GM21423 (cell line): Measurements from ENCODE around the gene MYLK.

Experiments
- ATAC-seq: cut with Tn5 transposase; IDR thresholded peaks from one replicate; pipeline ENCODE4 v1.9.1; 2021; ENCODE audit warnings: mild to moderate bottlenecking, moderate library complexity; ENCODE audit not compliant: unreplicated experiment

MYLK gene

GRCh38 chr3:123655400-123655799 is 228.7 kb downstream of the MYLK start:
- no peak for ATAC-seq

GRCh38 chr3:123653221-123653682 is 230.9 kb downstream of the MYLK start:
- no peak for ATAC-seq

GRCh38 chr3:123652342-123652984 is 231.7 kb downstream of the MYLK start:
- peak; percentile 69 for ATAC-seq

GRCh38 chr3:123651449-123652341 is 232.4 kb downstream of the MYLK start:
- no peak for ATAC-seq

GRCh38 chr3:123650101-123650500 is 234.0 kb downstream of the MYLK start:
- ATAC-seq, result no peak

GRCh38 chr3:123648696-123649405 is 235.3 kb downstream of the MYLK start:
- ATAC-seq, result no peak

- no peak for ATAC-seq
Observed at GRCh38 chr3:123644358-123644757, 239.8 kb downstream of the MYLK start.

GRCh38 chr3:123642957-123643330 is 241.2 kb downstream of the MYLK start:
- no peak for ATAC-seq

- peak; percentile 87 for ATAC-seq
Observed at GRCh38 chr3:123642182-123642956, 241.8 kb downstream of the MYLK start.

GRCh38 chr3:123641505-123641904 is 242.6 kb downstream of the MYLK start:
- ATAC-seq, result no peak

GRCh38 chr3:123640740-123641462 is 243.2 kb downstream of the MYLK start:
- no peak for ATAC-seq

GRCh38 chr3:123640311-123640710 is 243.8 kb downstream of the MYLK start:
- no peak for ATAC-seq

- no peak for ATAC-seq
Observed at GRCh38 chr3:123638936-123639689, 245.0 kb downstream of the MYLK start.

- no peak for ATAC-seq
Observed at GRCh38 chr3:123637841-123638240, 246.3 kb downstream of the MYLK start.

- ATAC-seq, result no peak
Observed at GRCh38 chr3:123637131-123637530, 247.0 kb downstream of the MYLK start.

- ATAC-seq, result no peak
Observed at GRCh38 chr3:123636431-123636841, 247.7 kb downstream of the MYLK start.

GRCh38 chr3:123635717-123636116 is 248.4 kb downstream of the MYLK start:
- ATAC-seq, result no peak

GRCh38 chr3:123635217-123635616 is 248.9 kb downstream of the MYLK start:
- ATAC-seq, result no peak
